ENCODE data around the gene PDS5B. TPM values are rescaled to one million over a fixed set of nuclear protein-coding genes. Genes with fewer than 3 reads are reported as not detected.

PDS5B gene
- total RNA-seq, 2 donors from 2014 or later: 44.0 to 47.1 TPM

- Histone ChIP-seq H3K4me1 (ENCODE audit: control insufficient read depth in 1 of 2, low read depth in 2 of 2) (peaks cover 0 to 14% of the 10 kb centered on the region in 2 donors), H3K4me3 (no peak overlapping the region), H3K27me3 (replicated peaks; ENCODE audit: insufficient read depth) (no peaks in the 10 kb centered on the region), H3K9me3 (no peaks in the 10 kb centered on the region), H3K36me3 (no peaks in the 10 kb centered on the region), H3K27ac (peak overlapping the region in 1 of 2 donors; percentile 7)
- no peak for ATAC-seq (ENCODE audit: insufficient number of reproducible peaks, low FRiP score, low read depth)
- TF ChIP-seq CTCF (IDR thresholded peaks at IDR 0.05): no peak
- DNase-seq (ENCODE audit: low spot score): no peak
Observed at GRCh38 chr13:32659736-32660135, 73.5 kb downstream of the PDS5B start.

DNA sequence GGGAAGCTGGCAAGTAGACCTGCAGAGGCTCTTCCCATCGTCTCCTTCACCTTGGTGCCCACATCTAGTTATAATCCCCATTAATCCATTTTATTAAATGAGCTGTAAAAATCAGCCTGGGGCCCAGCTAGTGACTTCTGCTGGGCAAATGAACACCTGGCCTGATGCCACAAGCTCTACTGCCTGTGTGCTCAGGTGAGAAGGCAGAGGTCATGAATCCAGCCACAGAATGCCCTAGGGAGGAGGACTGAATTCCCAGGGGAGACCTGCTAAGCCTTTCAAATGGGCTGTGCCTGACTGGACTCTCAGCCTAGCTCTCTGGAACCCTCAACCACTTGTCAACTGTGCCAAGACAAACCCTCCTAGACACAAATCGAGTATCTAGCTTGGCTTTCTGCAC is 74.0 kb downstream of the PDS5B start:
- peaks cover 0 to 14% of the 10 kb centered on the region in 2 donors for H3K4me1 ChIP-seq (ENCODE audit: control insufficient read depth in 1 of 2, low read depth in 2 of 2)
- no peak for TF ChIP-seq CTCF (IDR thresholded peaks at IDR 0.05)
- H3K9me3 ChIP-seq: no peaks in the 10 kb centered on the region
- no peak for ATAC-seq (ENCODE audit: insufficient number of reproducible peaks, low FRiP score, low read depth)
- H3K4me3 ChIP-seq: no peak overlapping the region
- no peaks in the 10 kb centered on the region for H3K27me3 ChIP-seq (replicated peaks; ENCODE audit: insufficient read depth)
- DNase-seq (ENCODE audit: low spot score): no peak
- no peaks in the 10 kb centered on the region for H3K36me3 ChIP-seq
- H3K27ac ChIP-seq: peak overlapping the region in 1 of 2 donors; percentile 7

- Histone ChIP-seq H3K4me1 (ENCODE audit: control insufficient read depth in 1 of 2, low read depth in 2 of 2) (peaks cover 0 to 16% of the 10 kb centered on the region in 2 donors), H3K9me3 (no peaks in the 10 kb centered on the region), H3K27me3 (replicated peaks; ENCODE audit: insufficient read depth) (no peaks in the 10 kb centered on the region), H3K27ac (no peak overlapping the region), H3K4me3 (no peak overlapping the region), H3K36me3 (no peaks in the 10 kb centered on the region)
- DNase-seq (ENCODE audit: low spot score) (no peak), ATAC-seq (ENCODE audit: insufficient number of reproducible peaks, low FRiP score, low read depth) (no peak)
- no peak for TF ChIP-seq CTCF (IDR thresholded peaks at IDR 0.05)
Observed at GRCh38 chr13:32661685-32662084, 75.4 kb downstream of the PDS5B start.

DNA sequence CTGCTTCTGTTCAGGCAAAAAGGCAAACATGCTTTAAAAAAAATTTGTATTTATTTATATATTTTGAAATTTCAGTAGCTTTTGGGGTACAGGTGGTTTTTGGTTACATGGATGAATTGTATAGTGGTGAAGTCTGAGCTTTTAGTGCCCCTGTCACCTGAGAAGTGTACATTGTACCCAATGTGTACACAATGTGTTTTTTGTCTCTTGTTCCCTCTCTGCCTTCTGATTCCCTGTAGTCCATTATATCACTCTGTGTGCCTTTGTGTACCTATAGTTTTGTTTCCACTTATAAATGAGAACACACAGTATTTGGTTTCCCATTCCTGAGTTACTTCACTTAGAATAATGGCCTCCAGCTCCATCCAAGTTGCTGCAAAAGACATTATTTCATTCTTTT is 77.4 kb downstream of the PDS5B start:
- no peak overlapping the region for H3K4me3 ChIP-seq
- DNase-seq (ENCODE audit: low spot score) (no peak), ATAC-seq (ENCODE audit: insufficient number of reproducible peaks, low FRiP score, low read depth) (no peak)
- H3K27ac ChIP-seq: no peak overlapping the region
- no peak for TF ChIP-seq CTCF (IDR thresholded peaks at IDR 0.05)
- peaks cover 3 to 24% of the 10 kb centered on the region in 2 donors for H3K4me1 ChIP-seq (ENCODE audit: control insufficient read depth in 1 of 2, low read depth in 2 of 2)
- no peaks in the 10 kb centered on the region for H3K9me3 ChIP-seq
- no peaks in the 10 kb centered on the region for H3K27me3 ChIP-seq (replicated peaks; ENCODE audit: insufficient read depth)
- H3K36me3 ChIP-seq: no peaks in the 10 kb centered on the region

DNA sequence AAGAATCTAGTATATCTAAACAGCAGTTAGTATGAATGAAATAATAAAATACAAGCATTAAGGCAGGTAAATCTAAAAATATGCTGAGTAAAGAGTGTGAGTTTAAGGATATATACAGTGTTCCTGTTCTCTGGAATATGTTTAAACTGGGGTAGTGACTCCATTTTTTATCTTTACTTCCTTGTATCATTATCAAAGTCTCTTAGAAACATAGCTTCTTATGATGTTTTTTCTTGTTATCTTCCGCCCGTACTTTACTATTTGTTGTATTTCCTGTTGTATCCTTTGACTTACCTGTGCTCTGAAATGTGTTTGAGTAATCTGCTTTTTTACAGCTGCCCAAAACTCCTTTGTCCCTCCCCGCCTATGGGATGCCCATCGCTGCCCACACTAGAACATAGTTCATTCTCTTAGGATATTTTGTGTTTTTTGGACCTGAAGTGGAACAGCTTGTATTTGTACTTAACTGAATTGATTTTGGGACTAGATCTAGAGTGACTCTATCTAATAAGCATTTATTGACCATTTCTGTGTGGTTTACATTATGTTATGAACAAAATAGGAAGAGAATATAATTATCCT is 80.8 kb downstream of the PDS5B start:
- Histone ChIP-seq H3K4me1 (ENCODE audit: control insufficient read depth in 1 of 2, low read depth in 2 of 2) (peaks cover 3 to 10% of the 10 kb centered on the region in 2 donors), H3K27ac (peak overlapping the region in 1 of 2 donors; percentile 21), H3K4me3 (no peak overlapping the region), H3K36me3 (no peaks in the 10 kb centered on the region), H3K27me3 (replicated peaks; ENCODE audit: insufficient read depth) (no peaks in the 10 kb centered on the region), H3K9me3 (no peaks in the 10 kb centered on the region)
- DNase-seq (ENCODE audit: low spot score): no peak
- TF ChIP-seq CTCF (IDR thresholded peaks at IDR 0.05): no peak
- no peak for ATAC-seq (ENCODE audit: insufficient number of reproducible peaks, low FRiP score, low read depth)
